IgD-negative memory B cell (primary cell): Measurements from ENCODE around the gene RBMS3. TPM values are rescaled to one million over a fixed set of nuclear protein-coding genes. Genes with fewer than 3 reads are reported as not detected.

Experiments
- H3K27ac Mint-ChIP-seq, 3 donors: one replicate each; pipeline ENCODE4 v1.8.0; 2020 to 2022; ENCODE audit warnings: mild to moderate bottlenecking in 3 of 3, mixed read lengths in 3 of 3, moderate library complexity in 1 of 3
- H3K27me3 Mint-ChIP-seq: one replicate; pipeline ENCODE4 v1.8.0; 2021; ENCODE audit warnings: mixed read lengths
- H3K36me3 Mint-ChIP-seq: one replicate; pipeline ENCODE4 v1.8.0; 2020; ENCODE audit warnings: mild to moderate bottlenecking, mixed read lengths
- H3K4me1 Mint-ChIP-seq, 3 donors: one replicate each; pipeline ENCODE4 v1.8.0; 2020 to 2022; ENCODE audit warnings: mixed read lengths in 3 of 3, mild to moderate bottlenecking in 1 of 3
- H3K4me3 Mint-ChIP-seq, 4 donors: one replicate each; pipeline ENCODE4 v1.8.0; 2020 to 2022; ENCODE audit warnings: mild to moderate bottlenecking in 4 of 4, mixed read lengths in 4 of 4, moderate library complexity in 3 of 4
- H3K9me3 Mint-ChIP-seq, 3 donors: one replicate each; pipeline ENCODE4 v1.8.0; 2020 to 2021; ENCODE audit warnings: mixed read lengths in 3 of 3, mild to moderate bottlenecking in 1 of 3
- polyA plus RNA-seq: library from polyadenylated mRNA; unstranded; fragments of 300-500 nt; fragmentation: Illumina TruSeq; gene quantifications from one replicate; pipeline ENCODE4 v1.2.3, GENCODE V29; 2021

Gene RBMS3
- polyA plus RNA-seq, 1 donor from 2014 or later: not detected

DNA sequence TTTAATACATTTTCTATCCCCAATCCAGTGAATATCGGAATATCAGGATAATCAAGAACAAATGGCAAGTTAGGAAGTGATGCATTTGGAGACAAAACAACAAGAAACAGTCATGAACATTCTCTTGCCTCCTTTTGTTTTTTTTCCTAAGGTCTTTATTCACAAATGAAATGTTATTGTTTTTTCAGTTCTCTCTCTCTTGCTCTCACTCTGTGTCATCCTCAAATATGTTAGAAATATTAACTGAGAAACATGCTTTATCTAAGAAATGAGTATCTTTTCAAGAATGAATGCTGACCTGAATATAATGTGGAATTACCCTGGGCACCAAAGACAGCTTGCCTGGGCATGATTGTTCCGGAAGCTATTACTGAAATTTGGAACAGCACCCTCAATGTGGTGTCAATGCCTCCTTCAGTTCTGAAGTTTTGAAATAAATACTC lies 51.3 kb downstream of the RBMS3 start:
- Mint-ChIP-seq H3K9me3 (no peaks in the 10 kb centered on the region), H3K27me3 (no peaks in the 10 kb centered on the region), H3K4me1 (no peaks in the 10 kb centered on the region), H3K36me3 (no peaks in the 10 kb centered on the region), H3K4me3 (no peak overlapping the region), H3K27ac (no peak overlapping the region)

GRCh38 chr3:29333576-29333975 lies 52.7 kb downstream of the RBMS3 start:
- no peaks in the 10 kb centered on the region for H3K36me3 Mint-ChIP-seq
- no peak overlapping the region for H3K4me3 Mint-ChIP-seq
- no peaks in the 10 kb centered on the region for H3K9me3 Mint-ChIP-seq
- H3K4me1 Mint-ChIP-seq: no peaks in the 10 kb centered on the region
- H3K27me3 Mint-ChIP-seq: no peaks in the 10 kb centered on the region
- no peak overlapping the region for H3K27ac Mint-ChIP-seq

DNA sequence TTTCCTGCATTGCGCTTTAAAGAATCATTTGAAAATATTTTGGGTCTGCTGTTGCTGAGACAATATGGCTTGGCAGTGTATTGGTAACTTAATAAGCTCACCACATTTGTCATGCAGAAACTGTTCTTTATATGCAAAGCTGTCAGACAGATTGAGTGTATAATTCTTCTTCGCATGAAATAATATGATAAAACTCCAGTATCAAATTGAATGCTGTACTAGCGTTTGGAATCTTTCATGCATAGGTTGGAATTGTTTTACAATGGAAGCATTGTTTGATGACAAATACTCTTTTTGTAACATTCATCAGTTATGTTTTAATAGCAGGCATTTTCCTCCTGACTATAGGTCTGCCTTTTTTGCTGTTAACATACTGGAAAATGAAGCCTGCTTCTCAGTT lies 53.8 kb downstream of the RBMS3 start:
- H3K27ac Mint-ChIP-seq: no peak overlapping the region
- H3K27me3 Mint-ChIP-seq: no peaks in the 10 kb centered on the region
- H3K4me1 Mint-ChIP-seq: no peaks in the 10 kb centered on the region
- no peaks in the 10 kb centered on the region for H3K36me3 Mint-ChIP-seq
- no peak overlapping the region for H3K4me3 Mint-ChIP-seq
- no peaks in the 10 kb centered on the region for H3K9me3 Mint-ChIP-seq

DNA sequence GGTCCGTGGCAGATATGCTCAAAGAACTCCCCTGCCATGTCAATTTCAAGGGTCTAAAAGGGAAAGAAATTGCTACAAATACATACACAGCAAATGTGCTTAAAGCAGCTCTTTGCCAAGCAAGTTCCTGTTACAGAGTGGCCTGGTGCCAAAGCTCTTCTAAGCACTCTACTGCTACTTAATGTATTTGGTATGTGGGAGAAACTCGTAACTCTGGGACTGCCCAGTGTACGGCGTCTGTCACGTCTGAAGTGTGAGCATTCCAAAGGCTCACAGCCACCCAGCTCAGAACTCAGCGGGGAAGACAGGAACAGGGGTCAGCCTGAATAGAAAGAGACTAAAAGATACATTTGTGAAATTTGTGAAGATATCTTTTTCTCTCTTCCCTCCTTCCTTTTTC lies 54.6 kb downstream of the RBMS3 start:
- H3K9me3 Mint-ChIP-seq: no peaks in the 10 kb centered on the region
- H3K27me3 Mint-ChIP-seq: no peaks in the 10 kb centered on the region
- H3K4me1 Mint-ChIP-seq: no peaks in the 10 kb centered on the region
- H3K27ac Mint-ChIP-seq: no peak overlapping the region
- no peak overlapping the region for H3K4me3 Mint-ChIP-seq
- H3K36me3 Mint-ChIP-seq: no peaks in the 10 kb centered on the region

DNA sequence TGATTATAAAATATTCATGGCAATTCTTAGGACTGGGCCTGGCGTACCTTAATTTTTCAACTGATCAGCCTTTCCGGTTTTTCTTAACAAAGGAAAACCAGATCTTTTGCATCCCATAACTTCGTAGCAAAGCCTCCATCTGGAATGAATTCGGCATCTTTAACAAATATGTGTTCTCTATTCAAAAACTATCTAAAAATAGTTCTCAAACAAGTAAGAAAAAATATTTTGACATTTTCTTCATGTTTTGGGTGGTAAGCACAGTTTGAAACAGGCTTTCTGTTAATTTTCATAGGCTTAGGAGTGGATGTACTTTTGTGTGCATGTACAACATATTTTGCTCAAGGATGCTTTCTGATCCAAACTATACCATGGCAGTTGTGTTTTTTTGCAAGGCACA lies 55.1 kb downstream of the RBMS3 start:
- no peaks in the 10 kb centered on the region for H3K4me1 Mint-ChIP-seq
- H3K9me3 Mint-ChIP-seq: no peaks in the 10 kb centered on the region
- no peak overlapping the region for H3K27ac Mint-ChIP-seq
- H3K36me3 Mint-ChIP-seq: no peaks in the 10 kb centered on the region
- no peaks in the 10 kb centered on the region for H3K27me3 Mint-ChIP-seq
- H3K4me3 Mint-ChIP-seq: no peak overlapping the region

DNA sequence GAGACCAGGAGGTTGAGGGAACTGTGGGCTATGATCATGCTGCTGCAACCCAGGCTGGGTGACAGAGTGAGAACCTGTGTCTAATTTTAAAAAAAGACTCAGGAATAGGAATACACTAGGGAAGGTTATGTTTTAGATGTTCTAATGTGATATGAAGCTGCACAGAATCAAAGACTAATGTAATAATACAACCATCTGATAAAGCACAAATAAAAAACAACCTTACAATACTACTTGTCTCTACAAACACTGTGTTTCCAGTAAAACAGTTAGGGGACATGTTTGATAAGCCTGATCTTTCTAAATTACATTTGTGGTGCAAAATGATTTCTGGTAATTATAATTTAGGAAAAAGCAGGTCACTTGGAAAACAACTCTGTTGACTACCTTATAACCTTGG lies 56.7 kb downstream of the RBMS3 start:
- Mint-ChIP-seq H3K27ac (no peak overlapping the region), H3K36me3 (no peaks in the 10 kb centered on the region), H3K9me3 (peaks cover 0 to 5% (median 0%) of the 10 kb centered on the region in 3 donors), H3K27me3 (no peaks in the 10 kb centered on the region), H3K4me3 (no peak overlapping the region), H3K4me1 (no peaks in the 10 kb centered on the region)

DNA sequence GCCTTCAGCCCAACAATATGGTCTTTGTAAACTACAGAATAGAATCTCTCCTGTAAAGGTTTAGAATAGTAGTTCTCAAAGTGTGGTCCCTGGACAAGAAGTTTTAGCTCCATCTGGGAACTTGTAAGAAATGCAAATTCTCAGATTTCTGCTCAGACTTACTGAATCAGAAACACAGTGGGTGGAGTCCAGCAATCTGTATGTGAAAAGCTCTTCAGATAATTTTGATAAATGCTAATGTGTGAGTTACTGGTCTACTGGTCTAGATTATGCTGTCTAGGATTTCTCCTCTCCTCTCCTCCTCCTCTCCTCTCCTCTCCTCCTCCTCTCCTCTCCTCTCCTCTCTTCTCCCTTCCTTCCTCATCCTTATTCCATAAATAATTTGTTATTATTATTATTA lies 57.5 kb downstream of the RBMS3 start:
- H3K27ac Mint-ChIP-seq: no peak overlapping the region

GRCh38 chr3:29339016-29339833 lies 58.4 kb downstream of the RBMS3 start:
- Mint-ChIP-seq H3K4me1 (no peaks in the 10 kb centered on the region), H3K27me3 (no peaks in the 10 kb centered on the region), H3K36me3 (no peaks in the 10 kb centered on the region), H3K27ac (no peak overlapping the region), H3K4me3 (no peak overlapping the region), H3K9me3 (peaks cover 0 to 5% (median 0%) of the 10 kb centered on the region in 3 donors)

More for the DNA sequence above, 57.5 kb downstream of the RBMS3 start:
- Mint-ChIP-seq H3K4me3 (no peak overlapping the region), H3K27me3 (no peaks in the 10 kb centered on the region), H3K4me1 (no peaks in the 10 kb centered on the region), H3K36me3 (no peaks in the 10 kb centered on the region), H3K9me3 (peaks cover 0 to 5% (median 0%) of the 10 kb centered on the region in 3 donors)

- Mint-ChIP-seq H3K27ac (no peak overlapping the region), H3K4me3 (no peak overlapping the region), H3K9me3 (peaks cover 0 to 5% (median 2%) of the 10 kb centered on the region in 3 donors), H3K27me3 (no peaks in the 10 kb centered on the region), H3K4me1 (no peaks in the 10 kb centered on the region), H3K36me3 (no peaks in the 10 kb centered on the region)
These were observed 63.3 kb downstream of the RBMS3 start for GRCh38 chr3:29344154-29344553.

- no peaks in the 10 kb centered on the region for H3K36me3 Mint-ChIP-seq
- H3K4me3 Mint-ChIP-seq: no peak overlapping the region
- H3K27ac Mint-ChIP-seq: no peak overlapping the region
- H3K4me1 Mint-ChIP-seq: no peaks in the 10 kb centered on the region
- peaks cover 0 to 5% (median 2%) of the 10 kb centered on the region in 3 donors for H3K9me3 Mint-ChIP-seq
- H3K27me3 Mint-ChIP-seq: no peaks in the 10 kb centered on the region
These were observed 64.1 kb downstream of the RBMS3 start for GRCh38 chr3:29344935-29345334.

GRCh38 chr3:29345516-29346300 lies 64.8 kb downstream of the RBMS3 start:
- Mint-ChIP-seq H3K36me3 (no peaks in the 10 kb centered on the region), H3K4me1 (no peaks in the 10 kb centered on the region), H3K4me3 (no peak overlapping the region), H3K27ac (no peak overlapping the region), H3K27me3 (no peaks in the 10 kb centered on the region), H3K9me3 (peaks cover 0 to 5% (median 2%) of the 10 kb centered on the region in 3 donors)

DNA sequence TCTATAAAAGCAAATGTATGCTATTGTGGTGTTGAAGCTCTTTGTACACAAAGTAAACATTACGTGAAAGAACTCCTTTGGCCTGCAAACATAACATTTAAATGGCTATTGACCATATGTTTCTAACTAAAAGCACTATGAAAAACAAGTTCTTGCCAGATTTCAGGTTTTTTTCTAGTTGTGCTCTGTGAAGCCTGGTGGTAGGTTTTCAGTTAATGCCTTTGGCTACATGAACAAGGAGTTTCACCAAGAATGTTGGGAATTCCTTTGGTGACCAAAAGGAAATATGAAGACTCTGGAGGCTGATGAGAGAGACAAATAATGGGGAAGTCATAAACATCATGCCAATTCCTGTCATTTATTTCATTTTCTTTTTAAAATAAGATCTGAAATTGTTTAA lies 66.0 kb downstream of the RBMS3 start:
- no peak overlapping the region for H3K27ac Mint-ChIP-seq
- no peak overlapping the region for H3K4me3 Mint-ChIP-seq
- no peaks in the 10 kb centered on the region for H3K27me3 Mint-ChIP-seq
- H3K9me3 Mint-ChIP-seq: peaks cover 0 to 6% (median 2%) of the 10 kb centered on the region in 3 donors
- no peaks in the 10 kb centered on the region for H3K36me3 Mint-ChIP-seq
- H3K4me1 Mint-ChIP-seq: no peaks in the 10 kb centered on the region

GRCh38 chr3:29347412-29347811 lies 66.5 kb downstream of the RBMS3 start:
- Mint-ChIP-seq H3K27ac (no peak overlapping the region), H3K4me1 (no peaks in the 10 kb centered on the region), H3K36me3 (no peaks in the 10 kb centered on the region), H3K4me3 (no peak overlapping the region), H3K27me3 (no peaks in the 10 kb centered on the region), H3K9me3 (peaks cover 0 to 3% (median 2%) of the 10 kb centered on the region in 3 donors)

DNA sequence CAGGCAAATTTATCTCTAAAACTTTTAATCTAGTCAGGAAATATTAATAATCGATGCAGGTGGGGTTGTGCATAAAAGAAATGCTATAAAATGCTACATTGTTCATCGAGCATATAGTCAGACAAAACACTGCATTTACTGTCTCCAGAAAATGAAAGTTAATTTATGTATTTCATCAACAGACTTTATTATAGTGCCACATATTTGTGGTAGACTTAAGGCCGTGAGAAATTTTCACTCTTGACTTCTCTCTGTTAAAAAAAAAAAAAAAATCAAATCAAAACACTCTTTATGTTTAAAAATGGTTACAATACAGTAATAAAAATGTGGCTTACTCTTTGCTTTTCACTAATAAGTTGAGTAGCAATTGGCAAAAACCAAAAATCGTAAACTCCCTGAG lies 67.4 kb downstream of the RBMS3 start:
- Mint-ChIP-seq H3K36me3 (no peaks in the 10 kb centered on the region), H3K9me3 (peaks cover 2 to 4% (median 3%) of the 10 kb centered on the region in 3 donors), H3K4me1 (no peaks in the 10 kb centered on the region), H3K27me3 (no peaks in the 10 kb centered on the region), H3K4me3 (no peak overlapping the region), H3K27ac (no peak overlapping the region)

- no peak overlapping the region for H3K4me3 Mint-ChIP-seq
- H3K36me3 Mint-ChIP-seq: no peaks in the 10 kb centered on the region
- H3K4me1 Mint-ChIP-seq: no peaks in the 10 kb centered on the region
- H3K9me3 Mint-ChIP-seq: peaks cover 2 to 4% (median 3%) of the 10 kb centered on the region in 3 donors
- H3K27me3 Mint-ChIP-seq: no peaks in the 10 kb centered on the region
- H3K27ac Mint-ChIP-seq: no peak overlapping the region
These were observed 68.2 kb downstream of the RBMS3 start for GRCh38 chr3:29349049-29349448.
